ENCODE measurements around the gene ZNF487. TPM values are rescaled to one million over a fixed set of nuclear protein-coding genes. Genes with fewer than 3 reads are reported as not detected.

The ZNF487 gene
- total and polyA plus RNA-seq, 10 of the 15 experiments (the other 5 are each of a cell fraction or from before 2014, with no cell fraction given), result 0.74 to 2.1 (median 1.1) TPM

DNA sequence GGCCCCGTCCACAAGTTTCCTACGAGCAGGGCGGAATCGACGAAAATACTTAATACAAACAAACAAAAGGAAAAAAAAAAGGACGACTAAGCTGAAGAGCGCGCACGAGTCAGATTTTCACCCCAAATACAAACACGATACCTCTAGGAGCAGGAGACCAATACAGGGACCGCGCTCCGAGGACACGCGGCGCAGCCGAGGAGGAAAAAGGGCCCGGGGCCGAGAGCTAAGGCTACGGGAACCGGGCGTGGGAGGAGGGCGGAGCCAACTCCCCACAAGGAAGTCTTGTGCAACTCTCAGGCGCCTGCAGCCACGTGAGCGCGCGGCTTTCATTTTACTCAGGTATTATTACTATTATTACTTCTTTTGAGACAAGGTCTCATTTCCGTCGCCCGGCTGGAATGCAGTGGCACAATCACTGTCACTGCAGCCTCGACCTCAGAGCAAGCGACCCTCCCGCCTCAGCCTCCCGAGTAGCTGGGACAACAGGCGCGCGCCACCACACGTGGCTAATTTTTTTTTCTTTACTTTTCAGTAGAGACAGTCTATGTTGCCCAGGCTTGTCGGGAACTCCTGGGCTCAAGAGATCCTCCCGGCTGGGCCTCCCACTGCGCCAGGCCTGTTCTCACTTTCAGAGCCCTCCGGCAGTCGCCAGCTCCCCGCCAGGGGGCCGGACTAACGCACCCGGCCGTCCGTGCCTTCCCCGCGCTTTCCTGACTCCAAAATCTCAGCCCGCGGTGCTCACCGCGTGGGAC lies 29.2 kb upstream of the ZNF487 start:
- POLR2A ChIA-PET, result interaction anchor here (1.3 to 3.4 kb wide), 5 partner anchors 10 to 49 kb away, joined by 3 to 19 read pairs (median 7); no protein-coding TSS in a partner anchor
- peaks cover 4% of the 10 kb centered on the region; the same call in 1 of the 2 replicates for H4K20me1 ChIP-seq (ENCODE audit: control insufficient read depth, insufficient read depth)
- peak overlapping the region; percentile 92 for H3K9ac ChIP-seq (ENCODE audit: control insufficient read depth, insufficient read depth, low read length)
- no peak for DNase-seq (ENCODE audit: low read depth, low spot score)
- SMC1A ChIA-PET (ENCODE audit: uncharacterized antibody, unreplicated experiment), result interaction anchor here (0.7 to 1.0 kb wide), 2 partner anchors 30 to 45 kb away, joined by 3 to 5 read pairs; no protein-coding TSS in a partner anchor
- no peak overlapping the region for H2AFZ ChIP-seq (ENCODE audit: control insufficient read depth, low read depth, low read length)
- in situ Hi-C loops (cut with MboI) (loop anchor here (10.0 to 25.0 kb wide), 4 partner anchors 270 to 1557 kb away; partner anchors contain the start of genes CSGALNACT2 and ZNF33B), intact Hi-C loops (cut with micrococcal nuclease; ENCODE audit: unreplicated experiment) (loop anchor here (1.0 to 5.0 kb wide), 4 partner anchors 10 to 270 kb away; partner anchors contain the start of genes CSGALNACT2 and ZNF487)
- whole genome bisulfite sequencing (ENCODE audit: insufficient coverage, insufficient replicate concordance, low lambda C conversion rate, missing lambda C conversion rate), result under 1% methylated on average over 56 of the region's 56 CpGs
- no peaks in the 10 kb centered on the region for H3K27me3 ChIP-seq (replicated peaks in 1 of 2; ENCODE audit: control insufficient read depth in 2 of 2, insufficient read depth in 2 of 2, low read length in 1 of 2)
- FAIRE-seq, result peak; percentile 98
- no peaks in the 10 kb centered on the region for H3K9me3 ChIP-seq (replicated peaks; ENCODE audit: control insufficient read depth, insufficient read depth, low read length)
- H3K36me3 ChIP-seq (ENCODE audit: control insufficient read depth in 2 of 2, insufficient read depth in 2 of 2, low read length in 1 of 2), result no peaks in the 10 kb centered on the region; a peak in 1 of 4 replicates
- RAD21 ChIA-PET (ENCODE audit: unreplicated experiment), result interaction anchor here (0.8 to 1.8 kb wide), 4 partner anchors 10 to 45 kb away, joined by 3 to 5 read pairs (median 5); partner anchors contain the start of gene ZNF487
- TSS peak; percentile 53 for BruUV-seq (replicated peaks)
- H3K27ac ChIP-seq (ENCODE audit: control insufficient read depth, insufficient read depth), result peak overlapping the region; percentile 95
- peak; percentile 61 for ATAC-seq
- H3K4me3 ChIP-seq, result peak overlapping the region; percentile 98
- no peaks in the 10 kb centered on the region; the same call in 1 of the 2 replicates for H3K4me1 ChIP-seq (ENCODE audit: control insufficient read depth, insufficient read depth, low read length)
- peak overlapping the region; percentile 76 for H3K4me2 ChIP-seq (ENCODE audit: control insufficient read depth, insufficient read depth)
- H3K79me2 ChIP-seq (ENCODE audit: control insufficient read depth, insufficient read depth, low read length), result peaks cover 70% of the 10 kb centered on the region
- CTCF ChIA-PET, result interaction anchor here (0.6 to 1.3 kb wide), 6 partner anchors 10 to 287 kb away, joined by 3 to 6 read pairs (median 3); no protein-coding TSS in a partner anchor
- TF ChIP-seq RB1 (IDR thresholded peaks at IDR 0.05; ENCODE audit: borderline replicate concordance), result no peak
- TF ChIP-seq SP1 (IDR thresholded peaks at IDR 0.05; ENCODE audit: low read depth, low read length), result peak; percentile 53
- TF ChIP-seq, protein P1, sequence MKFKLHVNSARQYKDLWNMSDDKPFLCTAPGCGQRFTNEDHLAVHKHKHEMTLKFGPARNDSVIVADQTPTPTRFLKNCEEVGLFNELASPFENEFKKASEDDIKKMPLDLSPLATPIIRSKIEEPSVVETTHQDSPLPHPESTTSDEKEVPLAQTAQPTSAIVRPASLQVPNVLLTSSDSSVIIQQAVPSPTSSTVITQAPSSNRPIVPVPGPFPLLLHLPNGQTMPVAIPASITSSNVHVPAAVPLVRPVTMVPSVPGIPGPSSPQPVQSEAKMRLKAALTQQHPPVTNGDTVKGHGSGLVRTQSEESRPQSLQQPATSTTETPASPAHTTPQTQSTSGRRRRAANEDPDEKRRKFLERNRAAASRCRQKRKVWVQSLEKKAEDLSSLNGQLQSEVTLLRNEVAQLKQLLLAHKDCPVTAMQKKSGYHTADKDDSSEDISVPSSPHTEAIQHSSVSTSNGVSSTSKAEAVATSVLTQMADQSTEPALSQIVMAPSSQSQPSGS (IDR thresholded peaks at IDR 0.05; ENCODE audit: low read length), result no peak
- peak; percentile 76; the same call in 2 of the 3 replicates for TF ChIP-seq POU2F2 (IDR thresholded peaks at IDR 0.05; ENCODE audit: borderline replicate concordance, low read depth, low read length)
- TF ChIP-seq CEBPB (IDR thresholded peaks at IDR 0.05; ENCODE audit: borderline replicate concordance in 1 of 2, low read depth in 2 of 2, low read length in 2 of 2), result peak in 1 of 2 experiments; percentile 97; a peak in 2 of 4 replicates
- TF ChIP-seq YY1 (IDR thresholded peaks at IDR 0.05; ENCODE audit: low read depth, low read length), result peak; percentile 79
- no peak for TF ChIP-seq JUND (IDR thresholded peaks at IDR 0.05; ENCODE audit: low read depth, low read length)
- no peak for TF ChIP-seq KLF5 (IDR thresholded peaks at IDR 0.05; ENCODE audit: partially characterized antibody)
- peak; percentile 71 for TF ChIP-seq SMAD1 (IDR thresholded peaks at IDR 0.05; ENCODE audit: low read depth, partially characterized antibody)
- peak in 1 of 2 experiments; percentile 96; a peak in 2 of 3 replicates for TF ChIP-seq EGR1 (IDR thresholded peaks at IDR 0.05; ENCODE audit: borderline replicate concordance in 1 of 2, low read depth in 2 of 2, low read length in 2 of 2)
- 0 out of 2 replicates have a peak, but pooled peaks have one; percentile 79 for TF ChIP-seq CBX5 (IDR thresholded peaks at IDR 0.05; ENCODE audit: low read depth)
- no peak for TF ChIP-seq NR2F1 (conservative IDR thresholded peaks at IDR 0.05)
- no peak for TF ChIP-seq NFXL1 (IDR thresholded peaks at IDR 0.05; ENCODE audit: borderline replicate concordance)
- TF ChIP-seq, protein P2, sequence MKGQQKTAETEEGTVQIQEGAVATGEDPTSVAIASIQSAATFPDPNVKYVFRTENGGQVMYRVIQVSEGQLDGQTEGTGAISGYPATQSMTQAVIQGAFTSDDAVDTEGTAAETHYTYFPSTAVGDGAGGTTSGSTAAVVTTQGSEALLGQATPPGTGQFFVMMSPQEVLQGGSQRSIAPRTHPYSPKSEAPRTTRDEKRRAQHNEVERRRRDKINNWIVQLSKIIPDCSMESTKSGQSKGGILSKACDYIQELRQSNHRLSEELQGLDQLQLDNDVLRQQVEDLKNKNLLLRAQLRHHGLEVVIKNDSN (IDR thresholded peaks at IDR 0.05; ENCODE audit: borderline replicate concordance, extremely low read length, insufficient read depth, low read depth, low read length), result peak; percentile 64
- TF ChIP-seq PAX5 (IDR thresholded peaks at IDR 0.05; ENCODE audit: borderline replicate concordance, low read depth, low read length), result peak; percentile 58; the same call in 1 of the 2 replicates
- TF ChIP-seq MYC (IDR thresholded peaks at IDR 0.05; ENCODE audit: insufficient read depth, insufficient read length, insufficient replicate concordance, low read length, severe bottlenecking), result peak; percentile 69
- peak in 1 of 2 experiments; percentile 76; a peak in 2 of 4 replicates for TF ChIP-seq SRF (IDR thresholded peaks at IDR 0.05; ENCODE audit: low read depth in 2 of 2, low read length in 2 of 2)
- peak; percentile 37; the same call in 1 of the 2 replicates for TF ChIP-seq BCL11A (IDR thresholded peaks at IDR 0.05; ENCODE audit: low read depth, low read length)
- TF ChIP-seq SIX5 (IDR thresholded peaks at IDR 0.05; ENCODE audit: low read depth, low read length, severe bottlenecking), result no peak
- no peak for TF ChIP-seq RELA (IDR thresholded peaks at IDR 0.05; ENCODE audit: borderline replicate concordance, partially characterized antibody)

Data from GM12878 (cell line).